HG03558 (cell line): ENCODE measurements around the gene TXNDC8.

Experiments used
- ATAC-seq: cut with Tn5 transposase; IDR thresholded peaks from one replicate; pipeline ENCODE4 v1.9.1; 2021; ENCODE audit warnings: moderate number of reproducible peaks; ENCODE audit not compliant: unreplicated experiment; ENCODE audit errors: extremely low read depth

Gene TXNDC8

DNA sequence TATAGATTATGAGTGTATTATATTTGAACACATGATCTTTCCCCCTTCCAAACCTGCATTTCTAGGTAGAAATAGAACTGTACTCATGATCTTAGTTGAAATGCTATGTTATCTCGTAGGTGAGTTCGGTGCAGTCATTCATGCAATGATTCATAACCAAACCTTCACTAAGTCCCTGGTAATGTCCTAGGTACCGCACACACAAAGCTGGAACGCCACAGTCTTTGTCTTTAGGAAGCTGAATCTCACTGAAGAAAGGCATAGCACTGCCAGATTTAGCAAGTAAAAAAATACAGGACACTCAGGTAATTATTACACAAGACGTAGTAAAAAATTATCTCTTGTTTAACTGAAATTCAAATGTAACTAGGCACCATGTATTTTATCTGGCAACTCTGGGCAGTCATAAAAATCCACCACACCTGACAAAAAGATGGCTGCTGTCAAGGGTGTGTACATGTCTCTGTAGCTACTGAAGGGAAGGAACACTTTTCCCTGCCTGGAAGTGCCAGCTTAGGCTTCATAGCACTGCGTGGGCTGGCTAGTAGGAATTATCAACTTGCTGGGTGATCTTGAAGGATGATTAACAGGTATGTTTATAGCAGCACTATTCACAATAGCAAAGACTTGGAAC lies 53.3 kb downstream of the TXNDC8 start:
- no peak for ATAC-seq

DNA sequence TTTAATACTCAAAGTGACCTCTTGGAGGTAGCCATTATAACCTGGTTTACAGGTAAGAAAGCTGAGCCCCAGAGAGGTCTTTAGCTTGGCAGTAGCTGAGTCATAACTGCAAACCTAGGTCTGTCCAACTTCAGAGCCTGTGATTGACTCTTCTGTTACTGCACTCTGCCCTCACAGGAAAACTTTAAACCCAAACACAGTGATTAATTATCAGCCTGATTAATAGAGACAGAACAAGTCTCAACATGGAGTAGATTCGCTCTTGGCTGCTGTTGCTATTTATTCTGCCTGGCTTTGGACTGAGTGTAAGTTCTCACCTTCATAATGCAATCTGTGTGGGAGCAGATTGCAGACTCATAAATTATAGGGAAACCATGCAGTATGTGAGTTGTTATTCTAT lies 53.9 kb downstream of the TXNDC8 start:
- ATAC-seq, result no peak

- no peak for ATAC-seq
Observed at GRCh38 chr9:110282739-110283081, 55.0 kb downstream of the TXNDC8 start.

GRCh38 chr9:110282018-110282738 lies 55.5 kb downstream of the TXNDC8 start:
- no peak for ATAC-seq

DNA sequence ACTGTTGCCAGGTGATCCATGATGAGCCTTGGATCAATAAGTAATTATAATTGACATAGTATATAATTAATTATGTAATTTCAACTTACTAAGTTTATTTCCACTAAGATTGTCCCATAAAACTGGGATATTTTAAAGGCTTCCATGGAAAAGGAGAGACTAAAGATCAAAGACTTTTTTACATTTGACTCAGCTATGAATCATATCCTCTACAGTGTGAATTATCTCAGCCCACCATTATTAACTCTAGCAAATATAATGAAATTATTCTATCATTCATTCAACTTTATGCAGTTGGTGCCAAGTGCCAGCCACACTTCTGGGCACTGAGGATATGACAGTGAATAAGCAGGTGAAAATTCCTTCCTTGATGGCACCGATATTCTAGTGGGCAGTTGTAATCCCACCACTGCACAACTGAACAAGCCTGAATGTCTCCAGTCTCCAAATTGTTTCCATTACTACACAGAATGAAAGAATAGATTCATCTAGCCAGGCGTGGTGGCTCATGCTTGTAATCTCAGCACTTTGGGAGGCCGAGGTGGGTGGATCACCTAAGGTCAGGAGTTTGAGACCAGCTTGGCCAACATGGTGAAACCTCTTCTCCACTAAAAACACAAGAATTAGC lies 59.5 kb downstream of the TXNDC8 start:
- ATAC-seq, result no peak

DNA sequence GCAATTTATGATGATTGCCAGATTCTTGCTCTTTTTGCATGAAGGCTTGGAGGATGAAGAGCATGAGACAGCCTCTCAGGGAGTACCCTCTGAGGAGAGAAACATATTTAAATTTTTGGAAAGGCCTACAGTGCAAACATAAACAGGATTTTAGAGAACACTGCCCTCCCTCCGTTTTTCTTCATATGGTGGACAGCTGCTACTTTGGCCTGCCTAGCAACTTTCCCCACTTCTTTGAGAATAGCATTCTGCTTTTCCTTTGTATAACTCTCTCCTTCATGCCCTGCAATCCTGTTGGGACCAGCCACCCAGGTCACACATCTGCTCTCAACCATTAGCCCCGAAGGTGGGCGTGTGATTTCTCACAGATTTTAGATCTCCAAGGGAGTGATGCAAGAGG lies 60.9 kb downstream of the TXNDC8 start:
- no peak for ATAC-seq

DNA sequence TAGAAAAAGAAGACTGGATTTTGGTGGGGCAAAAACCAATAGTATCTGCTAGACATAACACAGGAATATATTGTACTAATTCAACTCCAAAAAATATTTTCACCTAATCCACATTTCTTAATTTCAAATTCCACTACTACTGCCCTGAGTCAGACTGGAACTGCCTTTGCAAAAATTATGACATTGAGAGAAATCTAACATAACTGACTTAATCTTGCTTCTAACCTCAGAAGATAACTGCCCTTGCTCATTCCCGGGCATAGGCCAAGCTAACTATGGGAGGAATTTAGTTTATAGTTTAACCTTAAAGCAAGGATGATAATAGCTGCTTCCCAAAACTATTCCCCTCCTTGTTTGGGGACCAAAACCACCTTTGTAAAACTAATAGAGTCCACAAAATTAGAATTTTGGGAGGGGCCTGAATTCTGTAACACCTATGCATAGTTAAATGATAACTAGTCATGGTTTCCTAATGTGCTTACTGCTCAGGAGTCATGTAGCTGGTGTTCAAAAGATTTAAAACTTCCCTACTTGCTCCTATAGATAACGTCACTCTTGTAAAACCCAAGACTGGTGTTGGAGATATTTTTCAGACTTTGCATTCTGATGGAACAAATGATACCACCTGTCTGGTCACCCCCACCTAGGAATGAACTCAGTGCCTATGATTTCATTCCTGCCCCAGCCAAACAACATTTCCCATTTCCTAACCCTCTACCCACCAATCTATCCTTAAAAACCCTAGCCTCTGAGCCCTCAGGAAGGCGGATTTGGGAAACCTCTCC lies 67.3 kb downstream of the TXNDC8 start:
- ATAC-seq, result no peak

DNA sequence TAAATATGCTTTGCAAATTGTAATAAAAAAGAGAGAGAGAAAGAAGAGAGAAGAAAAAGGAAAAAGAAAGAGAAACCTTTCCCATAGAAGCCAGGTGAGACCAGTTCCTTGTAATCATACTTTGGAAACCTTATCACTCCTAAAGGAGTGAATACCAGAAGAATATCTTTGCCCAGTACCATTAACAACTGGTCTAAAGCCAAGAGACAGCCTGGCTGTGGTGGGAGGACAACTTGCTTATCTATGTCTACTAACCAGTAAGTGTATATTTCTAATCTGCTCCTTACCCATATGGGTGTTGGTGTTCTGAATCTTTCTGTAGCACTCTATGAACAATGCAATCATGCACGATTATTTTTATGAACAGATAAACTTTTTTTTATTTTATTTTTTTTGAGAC lies 70.9 kb downstream of the TXNDC8 start:
- ATAC-seq, result no peak

- no peak for ATAC-seq
Observed at GRCh38 chr9:110261632-110262031, 76.0 kb downstream of the TXNDC8 start.

GRCh38 chr9:110260911-110261310 lies 76.8 kb downstream of the TXNDC8 start:
- ATAC-seq, result no peak

GRCh38 chr9:110259566-110259965 lies 78.1 kb downstream of the TXNDC8 start:
- ATAC-seq, result no peak

- ATAC-seq, result no peak
Observed at GRCh38 chr9:110258690-110259091, 79.0 kb downstream of the TXNDC8 start.

DNA sequence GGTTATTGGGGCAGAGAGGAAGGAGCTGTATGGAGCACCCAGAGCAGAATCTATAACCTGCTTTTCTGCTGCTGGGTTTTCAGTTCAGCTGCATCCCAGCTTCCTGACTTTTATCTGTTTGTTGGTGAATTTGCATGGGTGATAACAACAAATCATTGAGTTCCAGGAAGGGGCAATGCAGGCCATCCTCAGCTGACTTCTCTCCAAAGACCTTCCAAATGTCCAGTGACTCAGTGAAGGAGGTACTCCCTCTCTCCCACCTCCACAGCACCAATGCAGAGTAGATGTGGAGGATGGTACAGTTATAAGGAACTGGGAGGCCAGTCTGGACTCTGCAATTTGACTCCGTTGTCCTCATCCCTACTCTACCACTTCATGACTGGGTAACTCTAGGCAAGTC lies 79.7 kb downstream of the TXNDC8 start:
- no peak for ATAC-seq

DNA sequence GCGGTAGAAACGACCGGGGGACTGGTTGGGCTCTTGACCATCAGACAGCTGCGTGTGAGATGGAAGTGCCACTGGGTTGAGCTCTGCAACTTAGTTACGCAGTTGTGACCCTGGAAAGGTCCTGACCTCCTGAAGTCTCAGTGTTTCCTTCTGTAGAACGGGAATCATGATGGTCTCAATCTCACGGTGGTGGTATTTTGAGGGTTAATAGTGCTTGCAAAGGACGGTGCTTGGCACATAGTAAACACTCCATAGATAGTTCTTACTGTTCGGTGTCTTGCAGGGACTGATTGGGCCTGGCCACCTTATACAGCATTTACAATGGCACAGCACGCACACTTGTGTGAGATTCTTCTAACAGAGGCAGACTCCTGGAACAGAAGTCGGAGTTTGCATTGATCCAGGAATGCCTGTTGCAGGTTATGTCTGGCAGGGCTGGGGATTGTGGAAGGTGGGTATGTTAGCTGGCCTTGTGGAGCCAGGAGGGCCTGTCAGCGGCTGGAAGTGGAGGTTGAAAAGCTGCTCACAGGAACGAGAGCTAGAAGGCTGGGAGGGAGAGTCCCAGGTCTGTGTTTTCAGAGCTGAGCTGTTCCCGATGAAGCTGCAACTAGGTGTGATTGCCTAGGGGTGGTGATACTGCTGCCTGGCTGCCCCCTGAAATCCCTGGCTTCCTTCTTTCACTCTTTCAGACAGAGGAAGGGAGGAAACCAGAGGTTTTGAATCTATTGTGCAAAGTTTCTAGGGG lies 80.4 kb downstream of the TXNDC8 start:
- ATAC-seq, result no peak

DNA sequence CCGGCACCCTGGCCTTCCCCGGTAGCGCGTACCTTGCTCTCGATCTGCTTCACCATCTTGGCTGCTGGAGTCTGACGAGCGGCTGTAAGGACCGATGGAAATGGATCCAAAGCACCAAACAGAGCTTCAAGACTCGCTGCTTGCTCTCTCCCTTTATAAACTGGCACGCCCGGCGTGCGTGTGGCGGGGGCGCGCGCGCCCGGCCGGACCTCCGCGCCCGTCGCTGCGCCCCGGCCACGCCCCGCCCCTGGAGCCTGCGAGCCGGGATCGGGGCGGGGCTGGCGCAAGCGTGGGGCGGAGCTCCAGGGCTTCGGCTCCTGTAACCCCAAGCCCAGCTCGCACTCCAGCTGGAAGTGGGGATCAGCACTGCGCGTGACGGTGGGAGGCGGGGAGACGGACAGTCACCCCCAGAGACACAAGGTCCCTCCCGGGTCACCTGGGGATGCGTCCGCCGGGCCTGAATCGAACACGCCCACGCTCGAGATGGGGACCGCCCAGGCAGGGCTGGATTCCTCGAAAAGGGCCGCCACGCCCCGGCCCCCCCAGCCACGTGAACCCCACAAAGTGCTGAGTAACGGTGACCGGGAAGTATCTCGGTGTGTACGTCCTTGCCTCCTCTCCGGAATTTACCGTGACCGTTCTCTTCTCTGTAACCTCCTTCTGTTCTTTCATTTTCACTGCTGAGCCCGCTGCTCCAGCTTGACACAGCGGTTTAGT lies 81.1 kb downstream of the TXNDC8 start, which contains the start of gene TXN:
TSS of gene TXN (minus strand) at position 128 of the 717 bp plus-strand sequence. CDS start at position 56, 72 bp downstream.
- ATAC-seq, result peak; percentile 45

DNA sequence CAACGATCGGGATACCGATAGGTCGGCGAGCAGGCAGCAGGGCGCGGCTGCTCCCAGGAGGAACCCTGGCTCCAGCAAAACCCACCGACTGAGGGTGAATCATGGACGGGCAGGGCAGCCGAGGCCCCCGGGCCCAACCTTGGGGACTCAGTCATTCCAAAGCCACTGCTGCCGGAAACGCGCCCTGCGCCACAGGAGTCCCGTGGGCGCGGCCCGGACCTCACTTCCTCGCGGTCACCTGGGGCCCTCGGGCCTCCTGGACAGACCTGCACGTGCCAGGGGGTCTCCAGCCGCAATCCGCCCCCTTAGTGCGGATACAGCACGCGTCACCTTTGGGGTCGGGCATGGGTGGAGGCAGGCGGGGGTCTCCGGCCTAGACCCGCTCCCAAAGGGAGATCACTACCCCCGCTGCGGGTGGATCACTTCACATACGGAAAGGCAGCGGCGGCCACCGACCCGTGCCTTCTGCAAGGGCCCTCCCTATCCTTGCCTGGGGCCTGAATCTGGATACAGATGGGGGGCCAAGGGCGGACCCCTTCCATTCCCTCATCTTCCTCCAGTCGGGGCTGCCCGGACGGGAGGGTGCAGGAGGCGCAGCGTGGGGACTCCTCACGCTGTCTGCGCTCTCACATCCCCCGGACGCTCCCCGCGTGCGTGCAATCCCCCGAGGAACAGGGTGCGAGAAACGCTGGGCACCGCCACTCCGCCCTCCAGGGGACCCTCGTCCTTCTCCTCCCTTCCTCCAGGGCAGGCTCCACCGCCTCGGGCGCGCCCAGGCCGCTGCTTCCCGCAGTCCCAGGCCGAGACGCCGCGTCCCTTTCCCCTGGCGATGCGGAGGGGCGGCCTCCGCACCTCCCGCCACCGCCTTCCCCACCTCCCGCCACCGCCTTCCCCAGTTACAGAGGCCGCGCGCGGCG lies 81.9 kb downstream of the TXNDC8 start:
- peak; percentile 2 for ATAC-seq

DNA sequence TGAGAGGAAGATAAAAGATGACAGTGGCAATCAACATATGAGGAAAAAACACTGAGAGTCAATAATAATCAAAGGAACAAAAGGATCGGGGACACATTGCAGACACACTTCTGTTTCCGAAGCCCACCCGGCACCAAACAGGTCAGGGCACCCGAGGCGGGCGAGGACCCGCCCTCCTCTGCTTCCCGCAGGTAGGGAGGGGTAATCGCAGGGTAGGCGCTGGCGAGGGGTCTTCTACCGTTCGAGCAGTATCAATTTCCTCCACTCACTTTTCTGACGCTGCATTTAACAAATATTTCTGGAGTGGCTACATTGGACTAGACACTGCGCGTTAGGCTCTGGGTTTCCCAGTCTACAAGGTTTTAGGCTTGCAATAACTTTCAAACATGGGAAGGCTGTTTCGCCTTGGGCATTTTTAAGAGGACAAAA lies 82.6 kb downstream of the TXNDC8 start:
- ATAC-seq, result no peak

- ATAC-seq, result no peak
Observed at GRCh38 chr9:110254500-110254899, 83.2 kb downstream of the TXNDC8 start.
